Measurements from ENCODE around the gene ADCYAP1R1.

DNA sequence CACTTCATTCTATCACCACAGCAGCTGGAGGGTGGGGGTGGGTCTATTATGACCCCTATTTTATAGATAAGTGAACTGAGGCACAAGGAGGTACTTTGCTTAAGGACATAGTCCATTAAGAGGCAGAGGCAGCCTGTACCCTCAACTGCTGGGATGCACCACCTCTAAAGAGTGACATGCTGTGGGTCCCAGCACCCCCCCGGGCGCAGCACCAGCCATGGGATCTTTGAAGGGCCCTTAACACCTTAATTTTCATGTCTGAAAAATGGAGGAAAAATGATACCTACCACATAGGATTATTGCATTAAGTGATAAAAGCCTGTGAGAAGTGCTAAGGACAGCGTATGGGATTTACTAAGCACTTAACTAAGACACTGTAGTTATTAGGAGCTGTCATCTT, 15.4 kb downstream of the ADCYAP1R1 start:
- TF ChIP-seq, protein P1, sequence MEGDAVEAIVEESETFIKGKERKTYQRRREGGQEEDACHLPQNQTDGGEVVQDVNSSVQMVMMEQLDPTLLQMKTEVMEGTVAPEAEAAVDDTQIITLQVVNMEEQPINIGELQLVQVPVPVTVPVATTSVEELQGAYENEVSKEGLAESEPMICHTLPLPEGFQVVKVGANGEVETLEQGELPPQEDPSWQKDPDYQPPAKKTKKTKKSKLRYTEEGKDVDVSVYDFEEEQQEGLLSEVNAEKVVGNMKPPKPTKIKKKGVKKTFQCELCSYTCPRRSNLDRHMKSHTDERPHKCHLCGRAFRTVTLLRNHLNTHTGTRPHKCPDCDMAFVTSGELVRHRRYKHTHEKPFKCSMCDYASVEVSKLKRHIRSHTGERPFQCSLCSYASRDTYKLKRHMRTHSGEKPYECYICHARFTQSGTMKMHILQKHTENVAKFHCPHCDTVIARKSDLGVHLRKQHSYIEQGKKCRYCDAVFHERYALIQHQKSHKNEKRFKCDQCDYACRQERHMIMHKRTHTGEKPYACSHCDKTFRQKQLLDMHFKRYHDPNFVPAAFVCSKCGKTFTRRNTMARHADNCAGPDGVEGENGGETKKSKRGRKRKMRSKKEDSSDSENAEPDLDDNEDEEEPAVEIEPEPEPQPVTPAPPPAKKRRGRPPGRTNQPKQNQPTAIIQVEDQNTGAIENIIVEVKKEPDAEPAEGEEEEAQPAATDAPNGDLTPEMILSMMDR (conservative IDR thresholded peaks at IDR 0.05 in 1 of 2, IDR thresholded peaks at IDR 0.05 in 1 of 2; ENCODE audit: extremely low read depth in 1 of 2, insufficient read depth in 1 of 2, low read depth in 1 of 2, low read length in 2 of 2): no peak
- TF ChIP-seq EZH2 (IDR thresholded peaks at IDR 0.05; ENCODE audit: borderline replicate concordance, low read length): no peak

Data from mammary epithelial cell (primary cell).